ENCODE measurements around the gene SRSF5. TPM values are rescaled to one million over a fixed set of nuclear protein-coding genes. Genes with fewer than 3 reads are reported as not detected.

SRSF5 gene
- total and polyA plus RNA-seq, 2 donors: 315 to 589 TPM

- no peaks in the 10 kb centered on the region for H3K36me3 ChIP-seq (ENCODE audit: control insufficient read depth in 2 of 2, insufficient read depth in 2 of 2, low read length in 1 of 2)
- DNase-seq (ENCODE audit: low read depth in 6 of 9, low spot score in 9 of 9): no peak
- no peaks in the 10 kb centered on the region for H3K27me3 ChIP-seq (ENCODE audit: control insufficient read depth in 2 of 2, insufficient read depth in 1 of 2, low read length in 1 of 2)
- no peak overlapping the region for H3K27ac ChIP-seq (ENCODE audit: low read depth in 1 of 2, low read length in 1 of 2)
- 98% methylated on average over 7 of the region's 7 CpGs for WGBS
- H3K4me1 ChIP-seq (ENCODE audit: control insufficient read depth in 2 of 2, insufficient read depth in 2 of 2, low read length in 2 of 2): no peaks in the 10 kb centered on the region
- no peak overlapping the region for H3K4me3 ChIP-seq (ENCODE audit: low read length in 2 of 2)
- H3K9me3 ChIP-seq (ENCODE audit: control insufficient read depth in 2 of 2, insufficient read depth in 1 of 2, low read length in 1 of 2): no peaks in the 10 kb centered on the region
Observed at GRCh38 chr14:69792887-69793421, 26.0 kb downstream of the SRSF5 start.

GRCh38 chr14:69794791-69795190 lies 27.8 kb downstream of the SRSF5 start:
- H3K27me3 ChIP-seq (ENCODE audit: control insufficient read depth in 2 of 2, insufficient read depth in 1 of 2, low read length in 1 of 2): no peaks in the 10 kb centered on the region
- DNase-seq (ENCODE audit: low read depth in 6 of 9, low spot score in 9 of 9): no peak
- H3K4me3 ChIP-seq (ENCODE audit: low read length in 2 of 2): no peak overlapping the region
- WGBS: 96% methylated on average over 3 of the region's 3 CpGs
- H3K36me3 ChIP-seq (ENCODE audit: control insufficient read depth in 2 of 2, insufficient read depth in 2 of 2, low read length in 1 of 2): no peaks in the 10 kb centered on the region
- no peaks in the 10 kb centered on the region for H3K4me1 ChIP-seq (ENCODE audit: control insufficient read depth in 2 of 2, insufficient read depth in 2 of 2, low read length in 2 of 2)
- no peak overlapping the region for H3K27ac ChIP-seq (ENCODE audit: low read depth in 1 of 2, low read length in 1 of 2)
- H3K9me3 ChIP-seq (ENCODE audit: control insufficient read depth in 2 of 2, insufficient read depth in 1 of 2, low read length in 1 of 2): no peaks in the 10 kb centered on the region

GRCh38 chr14:69795691-69796090 lies 28.7 kb downstream of the SRSF5 start:
- Histone ChIP-seq H3K4me3 (ENCODE audit: low read length in 2 of 2) (no peak overlapping the region), H3K27me3 (ENCODE audit: control insufficient read depth in 2 of 2, insufficient read depth in 1 of 2, low read length in 1 of 2) (no peaks in the 10 kb centered on the region), H3K9me3 (ENCODE audit: control insufficient read depth in 2 of 2, insufficient read depth in 1 of 2, low read length in 1 of 2) (no peaks in the 10 kb centered on the region), H3K4me1 (ENCODE audit: control insufficient read depth in 2 of 2, insufficient read depth in 2 of 2, low read length in 2 of 2) (no peaks in the 10 kb centered on the region), H3K36me3 (ENCODE audit: control insufficient read depth in 2 of 2, insufficient read depth in 2 of 2, low read length in 1 of 2) (no peaks in the 10 kb centered on the region), H3K27ac (ENCODE audit: low read depth in 1 of 2, low read length in 1 of 2) (no peak overlapping the region)
- 98% methylated on average over 4 of the region's 4 CpGs for WGBS
- DNase-seq (ENCODE audit: low read depth in 6 of 9, low spot score in 9 of 9): no peak

- H3K4me1 ChIP-seq (ENCODE audit: control insufficient read depth in 2 of 2, insufficient read depth in 2 of 2, low read length in 2 of 2): no peaks in the 10 kb centered on the region
- no peak for DNase-seq (ENCODE audit: low read depth in 6 of 9, low spot score in 9 of 9)
- no peaks in the 10 kb centered on the region for H3K9me3 ChIP-seq (ENCODE audit: control insufficient read depth in 2 of 2, insufficient read depth in 1 of 2, low read length in 1 of 2)
- WGBS: 93% methylated on average over 11 of the region's 11 CpGs
- H3K27ac ChIP-seq (ENCODE audit: low read depth in 1 of 2, low read length in 1 of 2): no peak within 1 kb of the TSS
- H3K4me3 ChIP-seq (ENCODE audit: low read length in 2 of 2): no peak within 1 kb of the TSS
- H3K27me3 ChIP-seq (ENCODE audit: control insufficient read depth in 2 of 2, insufficient read depth in 1 of 2, low read length in 1 of 2): peaks cover 0 to under 1% of the 10 kb centered on the region in 2 donors
- no peaks in the 10 kb centered on the region for H3K36me3 ChIP-seq (ENCODE audit: control insufficient read depth in 2 of 2, insufficient read depth in 2 of 2, low read length in 1 of 2)
Observed at GRCh38 chr14:69796797-69797500, 30.0 kb downstream of the SRSF5 start, which contains the start of gene SLC10A1. TSS of gene SLC10A1 (minus strand) at chr14:69797241. CDS start at chr14:69797155, 86 bp downstream.

- Histone ChIP-seq H3K36me3 (ENCODE audit: control insufficient read depth in 2 of 2, insufficient read depth in 2 of 2, low read length in 1 of 2) (no peaks in the 10 kb centered on the region), H3K27ac (ENCODE audit: low read depth in 1 of 2, low read length in 1 of 2) (no peak overlapping the region), H3K9me3 (ENCODE audit: control insufficient read depth in 2 of 2, insufficient read depth in 1 of 2, low read length in 1 of 2) (no peaks in the 10 kb centered on the region), H3K4me3 (ENCODE audit: low read length in 2 of 2) (no peak overlapping the region), H3K4me1 (ENCODE audit: control insufficient read depth in 2 of 2, insufficient read depth in 2 of 2, low read length in 2 of 2) (no peaks in the 10 kb centered on the region), H3K27me3 (ENCODE audit: control insufficient read depth in 2 of 2, insufficient read depth in 1 of 2, low read length in 1 of 2) (peaks cover 0 to 3% of the 10 kb centered on the region in 2 donors)
- WGBS: 92% methylated on average over 5 of the region's 5 CpGs
- DNase-seq (ENCODE audit: low read depth in 6 of 9, low spot score in 9 of 9): no peak
Observed at GRCh38 chr14:69797573-69798338, 30.8 kb downstream of the SRSF5 start.

GRCh38 chr14:69798339-69798735 lies 31.4 kb downstream of the SRSF5 start:
- Histone ChIP-seq H3K27me3 (ENCODE audit: control insufficient read depth in 2 of 2, insufficient read depth in 1 of 2, low read length in 1 of 2) (peaks cover 0 to 3% of the 10 kb centered on the region in 2 donors), H3K36me3 (ENCODE audit: control insufficient read depth in 2 of 2, insufficient read depth in 2 of 2, low read length in 1 of 2) (no peaks in the 10 kb centered on the region), H3K4me3 (ENCODE audit: low read length in 2 of 2) (no peak overlapping the region), H3K27ac (ENCODE audit: low read depth in 1 of 2, low read length in 1 of 2) (no peak overlapping the region), H3K9me3 (ENCODE audit: control insufficient read depth in 2 of 2, insufficient read depth in 1 of 2, low read length in 1 of 2) (no peaks in the 10 kb centered on the region), H3K4me1 (ENCODE audit: control insufficient read depth in 2 of 2, insufficient read depth in 2 of 2, low read length in 2 of 2) (no peaks in the 10 kb centered on the region)
- 98% methylated on average over 4 of the region's 4 CpGs for WGBS
- DNase-seq (ENCODE audit: low read depth in 6 of 9, low spot score in 9 of 9): no peak

- Histone ChIP-seq H3K9me3 (ENCODE audit: control insufficient read depth in 2 of 2, insufficient read depth in 1 of 2, low read length in 1 of 2) (no peaks in the 10 kb centered on the region), H3K27me3 (ENCODE audit: control insufficient read depth in 2 of 2, insufficient read depth in 1 of 2, low read length in 1 of 2) (peaks cover 0 to 5% of the 10 kb centered on the region in 2 donors), H3K4me3 (ENCODE audit: low read length in 2 of 2) (no peak overlapping the region), H3K27ac (ENCODE audit: low read depth in 1 of 2, low read length in 1 of 2) (no peak overlapping the region), H3K4me1 (ENCODE audit: control insufficient read depth in 2 of 2, insufficient read depth in 2 of 2, low read length in 2 of 2) (no peaks in the 10 kb centered on the region), H3K36me3 (ENCODE audit: control insufficient read depth in 2 of 2, insufficient read depth in 2 of 2, low read length in 1 of 2) (no peaks in the 10 kb centered on the region)
- DNase-seq (ENCODE audit: low read depth in 6 of 9, low spot score in 9 of 9): no peak
Observed at GRCh38 chr14:69803753-69804152, 36.8 kb downstream of the SRSF5 start.

- DNase-seq (ENCODE audit: low read depth in 6 of 9, low spot score in 9 of 9): no peak
- Histone ChIP-seq H3K4me1 (ENCODE audit: control insufficient read depth in 2 of 2, insufficient read depth in 2 of 2, low read length in 2 of 2) (no peaks in the 10 kb centered on the region), H3K27ac (ENCODE audit: low read depth in 1 of 2, low read length in 1 of 2) (no peak overlapping the region), H3K27me3 (ENCODE audit: control insufficient read depth in 2 of 2, insufficient read depth in 1 of 2, low read length in 1 of 2) (peaks cover 0 to 5% of the 10 kb centered on the region in 2 donors), H3K4me3 (ENCODE audit: low read length in 2 of 2) (no peak overlapping the region), H3K9me3 (ENCODE audit: control insufficient read depth in 2 of 2, insufficient read depth in 1 of 2, low read length in 1 of 2) (no peaks in the 10 kb centered on the region), H3K36me3 (ENCODE audit: control insufficient read depth in 2 of 2, insufficient read depth in 2 of 2, low read length in 1 of 2) (no peaks in the 10 kb centered on the region)
- 96% methylated on average over 2 of the region's 2 CpGs for WGBS
Observed at GRCh38 chr14:69804902-69805301, 38.0 kb downstream of the SRSF5 start.

GRCh38 chr14:69807192-69807591 lies 40.2 kb downstream of the SRSF5 start:
- WGBS: 94% methylated on average over 1 of the region's 1 CpG

More at GRCh38 chr14:69807192-69807591, 40.2 kb downstream of the SRSF5 start:
- H3K36me3 ChIP-seq (ENCODE audit: control insufficient read depth in 2 of 2, insufficient read depth in 2 of 2, low read length in 1 of 2): no peaks in the 10 kb centered on the region
- no peaks in the 10 kb centered on the region for H3K4me1 ChIP-seq (ENCODE audit: control insufficient read depth in 2 of 2, insufficient read depth in 2 of 2, low read length in 2 of 2)
- peaks cover 0 to 2% of the 10 kb centered on the region in 2 donors for H3K27me3 ChIP-seq (ENCODE audit: control insufficient read depth in 2 of 2, insufficient read depth in 1 of 2, low read length in 1 of 2)
- no peak overlapping the region for H3K4me3 ChIP-seq (ENCODE audit: low read length in 2 of 2)
- H3K9me3 ChIP-seq (ENCODE audit: control insufficient read depth in 2 of 2, insufficient read depth in 1 of 2, low read length in 1 of 2): no peaks in the 10 kb centered on the region
- no peak for DNase-seq (ENCODE audit: low read depth in 6 of 9, low spot score in 9 of 9)
- H3K27ac ChIP-seq (ENCODE audit: low read depth in 1 of 2, low read length in 1 of 2): no peak overlapping the region
